ENCODE data around the gene SPRR2D. TPM values are rescaled to one million over a fixed set of nuclear protein-coding genes. Genes with fewer than 3 reads are reported as not detected.
"Not testable (repeated sequence)": the region's sequence is repeated elsewhere in the genome, so short reads cannot be mapped to it uniquely, and the experiment has no call there.

Gene SPRR2D
- total RNA-seq, 1 donor from 2014 or later = not detected

DNA sequence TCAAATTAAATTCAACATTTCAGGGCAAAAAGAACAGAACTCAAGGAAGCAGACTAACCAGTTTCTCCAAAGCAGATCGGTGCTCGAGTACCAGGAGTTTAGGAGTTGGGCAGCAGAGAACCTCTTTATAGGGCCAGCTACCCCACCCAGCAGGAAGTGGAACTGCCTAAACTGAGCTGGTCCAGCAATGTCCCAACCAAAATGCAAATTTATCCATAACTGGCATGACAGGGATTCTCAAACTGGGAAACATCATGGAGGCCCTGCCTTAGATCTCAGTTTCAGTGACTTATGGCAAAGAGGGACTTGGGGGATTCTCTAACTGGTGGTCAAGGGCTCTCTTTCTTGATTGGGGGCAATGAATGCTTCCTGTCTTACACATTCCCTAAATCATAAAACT is 30.6 kb upstream of the SPRR2D start, which contains the start of gene SPRR2B:
SPRR2B (minus strand) TSS at position 101 of the 400 bp plus-strand sequence. CDS start 772 bp downstream, outside the sequence.
- Mint-ChIP-seq H3K9me3 (ENCODE audit: unreplicated experiment) (no peaks in the 10 kb centered on the region), H3K4me3 (ENCODE audit: unreplicated experiment) (no peak within 1 kb of the TSS), H3K36me3 (ENCODE audit: low read depth, unreplicated experiment) (no peaks in the 10 kb centered on the region), H3K27me3 (ENCODE audit: unreplicated experiment) (peaks cover 2% of the 10 kb centered on the region), H3K4me1 (ENCODE audit: unreplicated experiment) (no peaks in the 10 kb centered on the region), H3K27ac (ENCODE audit: unreplicated experiment) (no peak within 1 kb of the TSS)
- TF ChIP-seq, protein P1, sequence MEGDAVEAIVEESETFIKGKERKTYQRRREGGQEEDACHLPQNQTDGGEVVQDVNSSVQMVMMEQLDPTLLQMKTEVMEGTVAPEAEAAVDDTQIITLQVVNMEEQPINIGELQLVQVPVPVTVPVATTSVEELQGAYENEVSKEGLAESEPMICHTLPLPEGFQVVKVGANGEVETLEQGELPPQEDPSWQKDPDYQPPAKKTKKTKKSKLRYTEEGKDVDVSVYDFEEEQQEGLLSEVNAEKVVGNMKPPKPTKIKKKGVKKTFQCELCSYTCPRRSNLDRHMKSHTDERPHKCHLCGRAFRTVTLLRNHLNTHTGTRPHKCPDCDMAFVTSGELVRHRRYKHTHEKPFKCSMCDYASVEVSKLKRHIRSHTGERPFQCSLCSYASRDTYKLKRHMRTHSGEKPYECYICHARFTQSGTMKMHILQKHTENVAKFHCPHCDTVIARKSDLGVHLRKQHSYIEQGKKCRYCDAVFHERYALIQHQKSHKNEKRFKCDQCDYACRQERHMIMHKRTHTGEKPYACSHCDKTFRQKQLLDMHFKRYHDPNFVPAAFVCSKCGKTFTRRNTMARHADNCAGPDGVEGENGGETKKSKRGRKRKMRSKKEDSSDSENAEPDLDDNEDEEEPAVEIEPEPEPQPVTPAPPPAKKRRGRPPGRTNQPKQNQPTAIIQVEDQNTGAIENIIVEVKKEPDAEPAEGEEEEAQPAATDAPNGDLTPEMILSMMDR (IDR thresholded peaks at IDR 0.05; ENCODE audit: unreplicated experiment) = no peak
- no peak for DNase-seq (ENCODE audit: low spot score)

DNA sequence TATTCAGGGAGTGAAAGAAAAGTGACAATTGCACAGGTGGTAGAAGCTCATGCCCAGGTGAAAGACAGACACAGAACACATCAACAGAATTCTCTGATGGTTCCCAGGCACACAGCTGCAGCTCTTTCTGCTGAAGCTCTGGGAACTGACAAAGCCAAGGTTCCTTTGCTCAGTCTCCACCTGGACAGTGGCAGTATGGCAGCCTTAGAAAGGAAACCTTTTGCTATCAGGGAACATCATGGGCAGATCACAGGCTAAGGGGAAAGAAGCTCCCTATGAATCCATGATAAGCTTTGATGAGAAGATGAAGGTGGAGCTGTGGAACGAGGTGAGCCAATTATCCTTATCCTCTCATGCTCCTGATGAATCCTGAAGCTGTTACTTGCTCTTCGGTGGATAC is 29.3 kb upstream of the SPRR2D start:
- no peaks in the 10 kb centered on the region for H3K4me1 Mint-ChIP-seq (ENCODE audit: unreplicated experiment)
- DNase-seq (ENCODE audit: low spot score) = no peak
- H3K27ac Mint-ChIP-seq (ENCODE audit: unreplicated experiment) = no peak overlapping the region
- TF ChIP-seq, protein P1 (IDR thresholded peaks at IDR 0.05; ENCODE audit: unreplicated experiment) = no peak
- no peak overlapping the region for H3K4me3 Mint-ChIP-seq (ENCODE audit: unreplicated experiment)
- no peaks in the 10 kb centered on the region for H3K36me3 Mint-ChIP-seq (ENCODE audit: low read depth, unreplicated experiment)
- peaks cover 2% of the 10 kb centered on the region for H3K27me3 Mint-ChIP-seq (ENCODE audit: unreplicated experiment)
- no peaks in the 10 kb centered on the region for H3K9me3 Mint-ChIP-seq (ENCODE audit: unreplicated experiment)

GRCh38 chr1:153058826-153059784 is 18.2 kb upstream of the SPRR2D start:
- no peaks in the 10 kb centered on the region for H3K27me3 Mint-ChIP-seq (ENCODE audit: unreplicated experiment)
- H3K36me3 Mint-ChIP-seq (ENCODE audit: low read depth, unreplicated experiment) = no peaks in the 10 kb centered on the region
- peaks cover 9% of the 10 kb centered on the region for H3K4me1 Mint-ChIP-seq (ENCODE audit: unreplicated experiment)
- DNase-seq (ENCODE audit: low spot score) = no peak
- H3K9me3 Mint-ChIP-seq (ENCODE audit: unreplicated experiment) = no peaks in the 10 kb centered on the region
- TF ChIP-seq, protein P1 (IDR thresholded peaks at IDR 0.05; ENCODE audit: unreplicated experiment) = no peak
- no peak overlapping the region for H3K27ac Mint-ChIP-seq (ENCODE audit: unreplicated experiment)
- no peak overlapping the region for H3K4me3 Mint-ChIP-seq (ENCODE audit: unreplicated experiment)

DNA sequence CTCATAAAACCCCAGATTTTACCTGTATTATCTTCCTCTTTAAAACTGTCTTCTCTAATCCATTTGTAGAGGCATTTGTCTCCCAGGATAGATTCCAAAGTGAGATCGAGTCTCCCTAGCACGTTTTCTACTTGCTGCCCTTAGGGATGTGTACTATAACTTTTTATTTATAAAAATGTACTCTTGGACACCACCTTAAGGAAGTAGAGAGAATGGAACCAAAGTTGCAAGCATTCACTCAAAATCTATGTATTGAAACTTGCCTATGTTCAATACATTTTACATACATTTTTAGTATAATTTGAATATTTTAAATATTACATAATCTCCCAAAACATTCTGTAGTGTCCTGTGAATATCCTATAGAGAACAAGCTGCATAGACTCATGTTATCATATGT is 17.2 kb upstream of the SPRR2D start:
- no peaks in the 10 kb centered on the region for H3K36me3 Mint-ChIP-seq (ENCODE audit: low read depth, unreplicated experiment)
- H3K4me1 Mint-ChIP-seq (ENCODE audit: unreplicated experiment) = peaks cover 9% of the 10 kb centered on the region
- no peak for DNase-seq (ENCODE audit: low spot score)
- H3K27me3 Mint-ChIP-seq (ENCODE audit: unreplicated experiment) = no peaks in the 10 kb centered on the region
- no peak overlapping the region for H3K4me3 Mint-ChIP-seq (ENCODE audit: unreplicated experiment)
- no peak overlapping the region for H3K27ac Mint-ChIP-seq (ENCODE audit: unreplicated experiment)
- TF ChIP-seq, protein P1 (IDR thresholded peaks at IDR 0.05; ENCODE audit: unreplicated experiment) = no peak
- H3K9me3 Mint-ChIP-seq (ENCODE audit: unreplicated experiment) = no peaks in the 10 kb centered on the region

- Mint-ChIP-seq H3K27ac (ENCODE audit: unreplicated experiment) (no peak within 1 kb of the TSS), H3K4me3 (ENCODE audit: unreplicated experiment) (no peak within 1 kb of the TSS), H3K36me3 (ENCODE audit: low read depth, unreplicated experiment) (no peaks in the 10 kb centered on the region), H3K9me3 (ENCODE audit: unreplicated experiment) (no peaks in the 10 kb centered on the region), H3K27me3 (ENCODE audit: unreplicated experiment) (no peaks in the 10 kb centered on the region), H3K4me1 (ENCODE audit: unreplicated experiment) (peaks cover 9% of the 10 kb centered on the region)
- no peak for DNase-seq (ENCODE audit: low spot score)
- TF ChIP-seq, protein P1 (IDR thresholded peaks at IDR 0.05; ENCODE audit: unreplicated experiment) = no peak
Observed at GRCh38 chr1:153057375-153057774, 16.5 kb upstream of the SPRR2D start, which contains the start of gene SPRR2A. Gene SPRR2A (minus strand): TSS chr1:153057512. CDS start chr1:153056735, 777 bp downstream.

GRCh38 chr1:153056111-153056510 is 15.2 kb upstream of the SPRR2D start:
- not testable (repeated sequence) for H3K4me3 Mint-ChIP-seq (ENCODE audit: unreplicated experiment); H3K27ac Mint-ChIP-seq (ENCODE audit: unreplicated experiment); DNase-seq (ENCODE audit: low spot score); H3K9me3 Mint-ChIP-seq (ENCODE audit: unreplicated experiment); H3K36me3 Mint-ChIP-seq (ENCODE audit: low read depth, unreplicated experiment); H3K27me3 Mint-ChIP-seq (ENCODE audit: unreplicated experiment); H3K4me1 Mint-ChIP-seq (ENCODE audit: unreplicated experiment)

All from endothelial cell (in vitro differentiated cells).